Measurements from ENCODE around the gene FAM180A. TPM values are rescaled to one million over a fixed set of nuclear protein-coding genes. Genes with fewer than 3 reads are reported as not detected.

The FAM180A gene
- polyA plus RNA-seq, 1 donor (not counting 4 experiments of a cell fraction or from before 2014, with no cell fraction given): 0.73 TPM

- H3K9me1 ChIP-seq (ENCODE audit: control insufficient read depth, extremely low read depth, insufficient read depth, low read length): no peaks in the 10 kb centered on the region
- no peak overlapping the region for H3K27ac ChIP-seq (ENCODE audit: control insufficient read depth, insufficient read depth, low read length)
- H4K20me1 ChIP-seq (ENCODE audit: control insufficient read depth, extremely low read depth, insufficient read depth, low read length): no peaks in the 10 kb centered on the region
- H3K4me3 ChIP-seq (ENCODE audit: control insufficient read depth in 2 of 3, extremely low read depth in 1 of 3, insufficient read depth in 2 of 3, low read depth in 1 of 3, low read length in 3 of 3): no peak overlapping the region
- dilution Hi-C loops (cut with MboI; ENCODE audit: extremely low pct_ligation_motif_present, low sequenced_read_pairs): no loop called here
- H3K27me3 ChIP-seq (ENCODE audit: control insufficient read depth, extremely low read depth, insufficient read depth, low read length): no peaks in the 10 kb centered on the region
- no peak overlapping the region for H2AFZ ChIP-seq (ENCODE audit: control insufficient read depth, low read length)
- no peak overlapping the region for H3K4me2 ChIP-seq (ENCODE audit: control insufficient read depth, extremely low read depth, insufficient read depth, low read depth, low read length)
- H3K9me3 ChIP-seq (ENCODE audit: control insufficient read depth, low read depth, low read length): no peaks in the 10 kb centered on the region
- DNase-seq (ENCODE audit: low read depth, low spot score): no peak
- H3K9ac ChIP-seq (ENCODE audit: control insufficient read depth, extremely low read depth, insufficient read depth, low read length): no peak overlapping the region
- H3K79me2 ChIP-seq (ENCODE audit: control insufficient read depth, insufficient read depth, low read length): no peaks in the 10 kb centered on the region
- no peak for TF ChIP-seq EZH2 (IDR thresholded peaks at IDR 0.05; ENCODE audit: low read length)
- no peak for TF ChIP-seq CTCF (optimal IDR thresholded peaks at IDR 0.05 in 1 of 3, IDR thresholded peaks at IDR 0.05 in 1 of 3, conservative IDR thresholded peaks at IDR 0.05 in 1 of 3; ENCODE audit: extremely low read depth in 1 of 3, insufficient read depth in 2 of 3, low read length in 3 of 3)
- no peaks in the 10 kb centered on the region for H3K4me1 ChIP-seq (ENCODE audit: control insufficient read depth, extremely low read depth, insufficient read depth, low read length)
- H3K36me3 ChIP-seq (ENCODE audit: control insufficient read depth in 2 of 2, extremely low read depth in 1 of 2, insufficient read depth in 2 of 2, low read length in 2 of 2): no peaks in the 10 kb centered on the region
- FAIRE-seq: no peak
These were observed 23.5 kb upstream of the FAM180A start for GRCh38 chr7:135771961-135772638.

- no peak overlapping the region for H3K27ac ChIP-seq (ENCODE audit: control insufficient read depth, insufficient read depth, low read length)
These were observed 22.4 kb upstream of the FAM180A start for GRCh38 chr7:135771051-135771450.

More at GRCh38 chr7:135771051-135771450, 22.4 kb upstream of the FAM180A start:
- Histone ChIP-seq H3K79me2 (ENCODE audit: control insufficient read depth, insufficient read depth, low read length) (no peaks in the 10 kb centered on the region), H3K9me3 (ENCODE audit: control insufficient read depth, low read depth, low read length) (no peaks in the 10 kb centered on the region), H3K4me1 (ENCODE audit: control insufficient read depth, extremely low read depth, insufficient read depth, low read length) (no peaks in the 10 kb centered on the region), H3K27me3 (ENCODE audit: control insufficient read depth, extremely low read depth, insufficient read depth, low read length) (no peaks in the 10 kb centered on the region), H3K9me1 (ENCODE audit: control insufficient read depth, extremely low read depth, insufficient read depth, low read length) (no peaks in the 10 kb centered on the region), H3K9ac (ENCODE audit: control insufficient read depth, extremely low read depth, insufficient read depth, low read length) (no peak overlapping the region), H4K20me1 (ENCODE audit: control insufficient read depth, extremely low read depth, insufficient read depth, low read length) (no peaks in the 10 kb centered on the region), H3K36me3 (ENCODE audit: control insufficient read depth in 2 of 2, extremely low read depth in 1 of 2, insufficient read depth in 2 of 2, low read length in 2 of 2) (no peaks in the 10 kb centered on the region), H3K4me3 (ENCODE audit: control insufficient read depth in 2 of 3, extremely low read depth in 1 of 3, insufficient read depth in 2 of 3, low read depth in 1 of 3, low read length in 3 of 3) (no peak overlapping the region), H3K4me2 (ENCODE audit: control insufficient read depth, extremely low read depth, insufficient read depth, low read depth, low read length) (no peak overlapping the region), H2AFZ (ENCODE audit: control insufficient read depth, low read length) (no peak overlapping the region)
- FAIRE-seq (no peak), DNase-seq (ENCODE audit: low read depth, low spot score) (no peak)
- no peak for TF ChIP-seq EZH2 (IDR thresholded peaks at IDR 0.05; ENCODE audit: low read length)
- dilution Hi-C loops (cut with MboI; ENCODE audit: extremely low pct_ligation_motif_present, low sequenced_read_pairs): no loop called here

Measured in keratinocyte (primary cell).